Measurements from ENCODE around the gene SFI1.

SFI1 gene

DNA sequence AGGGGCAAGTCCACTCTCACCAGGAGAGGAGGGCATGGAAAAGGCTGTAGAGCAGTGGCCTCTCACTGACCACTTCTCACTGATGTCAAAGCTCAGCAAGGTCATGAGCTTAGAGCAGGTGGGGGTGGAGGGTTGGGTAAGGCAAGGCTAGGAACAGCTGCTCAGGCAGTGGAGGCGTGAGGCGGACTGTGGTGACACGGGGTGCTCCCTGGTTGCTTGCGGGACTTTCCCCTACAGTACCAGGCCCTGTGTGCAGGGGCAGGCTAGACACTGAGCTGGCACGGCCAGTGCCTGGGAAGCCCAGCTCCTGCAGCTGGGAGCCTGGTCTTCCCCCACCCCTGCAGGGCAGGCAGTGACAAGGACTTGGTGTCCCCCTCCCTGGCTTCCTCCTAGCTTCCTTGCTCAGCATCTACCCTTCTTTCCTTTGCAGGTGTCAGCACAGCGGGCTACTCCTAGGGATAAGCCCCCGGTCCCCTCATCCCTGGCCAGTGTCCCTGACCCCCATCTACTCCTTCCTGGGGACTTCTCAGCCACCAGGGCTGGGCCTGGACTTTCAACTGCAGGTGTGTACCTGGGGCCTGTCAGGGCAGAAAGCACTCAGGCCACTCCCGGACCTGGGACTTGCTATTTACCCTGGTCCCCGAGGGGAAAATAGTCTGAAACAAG, 120.1 kb downstream of the SFI1 start:
- FAIRE-seq (no peak), DNase-seq (ENCODE audit: insufficient read length, low spot score) (no peak)
- TF ChIP-seq POLR2A (IDR thresholded peaks at IDR 0.05; ENCODE audit: low read depth, low read length) = no peak

DNA sequence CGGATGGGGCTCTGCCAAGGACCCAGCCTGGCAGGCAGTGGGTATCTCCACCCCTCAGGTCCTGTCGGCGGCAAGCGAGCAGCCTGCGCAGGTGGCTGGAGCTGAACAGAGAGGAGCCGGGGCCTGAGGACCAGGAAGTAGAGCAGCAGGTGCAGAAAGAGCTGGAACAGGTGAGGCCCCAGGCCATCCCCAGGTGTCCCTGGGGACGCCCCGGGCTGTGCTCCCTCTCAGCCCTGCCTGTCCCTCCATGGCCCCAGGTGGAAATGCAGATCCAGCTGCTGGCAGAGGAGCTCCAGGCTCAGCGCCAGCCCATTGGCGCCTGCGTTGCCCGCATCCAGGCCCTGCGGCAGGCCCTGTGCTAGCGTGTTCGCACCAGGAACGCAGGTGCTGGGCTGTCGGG, 121.7 kb downstream of the SFI1 start:
- no peak for TF ChIP-seq POLR2A (IDR thresholded peaks at IDR 0.05; ENCODE audit: low read depth, low read length)
- FAIRE-seq (no peak), DNase-seq (ENCODE audit: insufficient read length, low spot score) (no peak)

DNA sequence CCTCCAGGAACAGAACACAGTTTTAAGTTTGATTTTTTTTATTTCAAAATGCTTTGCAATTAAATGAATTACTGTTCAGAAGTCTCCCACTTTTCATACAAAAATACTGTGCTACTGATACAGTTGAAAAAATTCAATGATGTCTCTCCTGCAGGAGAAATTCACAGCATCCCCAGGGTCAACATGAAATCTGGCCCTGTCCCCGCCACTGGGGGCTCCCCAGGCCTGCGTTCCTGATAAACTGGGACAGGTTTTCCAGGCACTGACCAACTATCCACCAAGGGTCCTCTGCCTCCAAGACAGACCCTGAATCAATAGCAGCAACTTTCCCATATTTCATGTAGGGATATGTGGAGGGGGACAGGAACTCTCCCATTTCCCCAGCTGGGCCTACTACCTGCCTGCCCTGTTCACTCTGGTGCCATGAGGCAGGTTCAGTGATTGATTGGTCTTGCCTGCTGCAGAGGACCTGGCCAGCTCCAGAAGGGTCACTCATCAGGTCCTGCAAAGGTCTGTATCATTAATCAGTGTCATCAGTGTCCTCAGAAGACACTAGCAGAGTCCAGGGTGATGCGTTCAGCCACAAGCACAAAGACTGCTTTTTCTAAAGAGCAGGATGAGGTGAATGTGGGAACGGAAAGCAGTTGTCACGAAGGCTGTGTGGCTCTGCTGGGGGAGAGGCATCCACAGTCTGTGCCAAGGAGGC, 122.3 kb downstream of the SFI1 start:
- no peak for DNase-seq (ENCODE audit: insufficient read length, low spot score)
- no peak for TF ChIP-seq POLR2A (IDR thresholded peaks at IDR 0.05; ENCODE audit: low read depth, low read length)
- no peak for FAIRE-seq

DNA sequence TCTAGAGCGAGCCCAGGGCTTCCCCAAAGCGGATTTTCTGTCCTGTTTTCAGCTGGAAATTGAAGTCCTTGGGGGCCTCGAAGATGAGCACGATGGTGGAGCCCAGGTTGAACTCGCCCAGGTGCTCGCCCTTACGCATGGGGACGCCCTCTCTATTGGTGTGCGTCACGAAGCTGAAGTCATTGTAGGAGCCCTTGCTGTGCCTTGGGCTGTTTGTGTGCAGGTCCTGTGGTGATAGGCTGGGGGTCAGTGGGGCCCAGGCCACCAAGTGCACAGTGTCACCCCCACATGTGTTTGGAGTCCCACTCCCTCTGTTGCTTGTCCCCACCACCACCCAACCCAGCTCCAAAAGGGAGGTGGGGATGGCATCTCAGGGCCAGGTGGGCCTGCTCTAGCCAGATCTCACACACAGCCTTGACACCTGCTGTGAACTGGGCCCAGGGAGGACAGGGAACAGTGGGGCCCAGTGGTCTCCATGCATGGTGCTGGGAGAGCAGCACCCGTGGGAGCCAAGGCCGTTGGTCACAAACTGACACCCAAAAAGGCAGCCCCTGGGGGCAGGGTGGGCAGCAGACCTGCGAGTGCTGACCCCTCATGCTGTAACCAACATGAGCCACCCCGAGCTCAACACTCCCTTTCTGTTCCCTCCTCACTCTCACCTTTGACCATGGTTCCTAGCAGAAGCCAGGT, 123.4 kb downstream of the SFI1 start:
- no peak for DNase-seq (ENCODE audit: insufficient read length, low spot score)
- no peak for TF ChIP-seq POLR2A (IDR thresholded peaks at IDR 0.05; ENCODE audit: low read depth, low read length)
- FAIRE-seq = no peak

DNA sequence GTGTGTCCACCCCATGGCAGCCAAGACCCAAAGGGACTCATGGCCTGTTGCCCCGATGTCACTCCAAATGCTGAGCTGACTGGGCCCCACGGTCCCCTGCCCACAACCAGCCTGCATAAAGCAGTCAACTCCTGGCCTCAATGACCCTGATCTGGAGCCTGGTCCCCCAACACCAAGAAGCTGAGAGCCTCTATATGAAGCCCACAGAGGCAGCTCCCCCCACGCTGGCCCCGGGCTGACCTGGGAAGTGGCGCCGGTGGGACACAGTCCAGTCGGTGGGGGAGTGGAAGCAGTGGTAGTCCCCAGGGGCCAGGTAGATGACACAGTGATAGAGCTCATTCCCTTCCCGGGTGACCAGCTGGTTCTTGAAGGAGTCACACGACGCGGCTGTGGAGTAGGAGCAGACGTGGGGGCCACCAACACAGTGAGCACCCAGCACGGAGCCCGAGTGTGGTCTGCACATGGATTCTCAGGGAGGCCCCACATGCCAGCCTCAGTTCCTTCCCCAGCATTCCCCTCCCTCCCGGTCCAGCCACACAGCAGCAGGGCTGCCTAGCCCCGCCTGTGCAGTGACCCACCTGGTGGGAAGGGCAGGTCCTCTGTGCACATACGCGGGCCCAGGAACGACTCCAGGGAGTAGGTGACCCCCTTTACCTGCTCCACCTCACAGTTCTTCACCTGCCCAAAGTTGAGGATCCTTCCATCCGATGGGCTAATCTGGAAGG, 124.6 kb downstream of the SFI1 start:
- no peak for TF ChIP-seq POLR2A (IDR thresholded peaks at IDR 0.05; ENCODE audit: low read depth, low read length)
- FAIRE-seq (no peak), DNase-seq (ENCODE audit: insufficient read length, low spot score) (no peak)

DNA sequence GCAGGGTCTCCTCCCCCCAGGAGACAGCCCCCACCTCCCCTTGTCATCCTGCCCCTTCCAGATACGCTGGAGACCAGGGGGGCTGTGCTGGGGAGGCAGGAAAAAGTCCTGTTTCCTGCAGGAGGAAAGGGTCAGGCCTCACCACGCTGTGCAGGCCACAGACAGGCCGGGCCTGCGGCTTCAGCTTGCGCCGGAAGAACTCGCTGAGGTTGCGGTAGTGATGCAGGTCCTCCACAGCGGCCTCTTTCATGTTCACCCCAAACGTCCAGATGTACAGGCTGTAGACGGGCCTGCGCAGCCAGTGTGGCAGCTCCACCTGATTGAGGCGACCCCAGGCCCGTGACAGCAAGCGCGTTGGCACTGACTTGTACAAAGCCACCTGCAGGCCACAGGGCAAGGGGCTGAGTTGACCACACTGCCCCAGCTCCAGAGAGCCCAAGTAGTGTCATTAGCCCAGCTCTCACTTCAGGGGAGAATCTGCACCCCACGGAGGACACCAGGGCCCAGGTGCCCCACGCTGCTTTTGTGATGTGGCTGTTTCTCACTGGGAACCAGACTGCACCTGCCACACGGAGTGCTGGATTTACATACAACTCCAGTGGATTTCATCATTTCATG, 125.3 kb downstream of the SFI1 start:
- FAIRE-seq (no peak), DNase-seq (ENCODE audit: insufficient read length, low spot score) (no peak)
- no peak for TF ChIP-seq POLR2A (IDR thresholded peaks at IDR 0.05; ENCODE audit: low read depth, low read length)

DNA sequence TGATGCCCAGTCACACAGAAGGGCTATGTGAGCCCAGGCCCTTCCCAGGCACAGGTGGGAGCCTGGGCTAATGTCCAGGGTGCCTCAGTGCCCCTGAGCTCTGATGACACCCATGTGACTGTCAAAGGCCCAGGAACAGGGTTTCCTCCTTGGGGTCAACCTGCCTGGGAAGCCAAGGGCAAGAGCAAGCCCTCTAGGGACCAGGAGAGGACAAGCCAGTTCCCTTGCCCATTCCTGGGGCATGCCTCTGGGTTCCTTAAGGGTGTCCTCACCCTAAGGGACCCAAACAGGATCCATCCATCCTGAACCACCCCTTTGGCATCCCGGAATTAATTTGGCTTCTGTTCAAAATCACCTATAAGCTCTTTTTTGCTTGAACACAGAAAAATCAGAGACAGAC, 126.6 kb downstream of the SFI1 start:
- no peak for TF ChIP-seq POLR2A (IDR thresholded peaks at IDR 0.05; ENCODE audit: low read depth, low read length)
- no peak for DNase-seq (ENCODE audit: insufficient read length, low spot score)
- FAIRE-seq = no peak

DNA sequence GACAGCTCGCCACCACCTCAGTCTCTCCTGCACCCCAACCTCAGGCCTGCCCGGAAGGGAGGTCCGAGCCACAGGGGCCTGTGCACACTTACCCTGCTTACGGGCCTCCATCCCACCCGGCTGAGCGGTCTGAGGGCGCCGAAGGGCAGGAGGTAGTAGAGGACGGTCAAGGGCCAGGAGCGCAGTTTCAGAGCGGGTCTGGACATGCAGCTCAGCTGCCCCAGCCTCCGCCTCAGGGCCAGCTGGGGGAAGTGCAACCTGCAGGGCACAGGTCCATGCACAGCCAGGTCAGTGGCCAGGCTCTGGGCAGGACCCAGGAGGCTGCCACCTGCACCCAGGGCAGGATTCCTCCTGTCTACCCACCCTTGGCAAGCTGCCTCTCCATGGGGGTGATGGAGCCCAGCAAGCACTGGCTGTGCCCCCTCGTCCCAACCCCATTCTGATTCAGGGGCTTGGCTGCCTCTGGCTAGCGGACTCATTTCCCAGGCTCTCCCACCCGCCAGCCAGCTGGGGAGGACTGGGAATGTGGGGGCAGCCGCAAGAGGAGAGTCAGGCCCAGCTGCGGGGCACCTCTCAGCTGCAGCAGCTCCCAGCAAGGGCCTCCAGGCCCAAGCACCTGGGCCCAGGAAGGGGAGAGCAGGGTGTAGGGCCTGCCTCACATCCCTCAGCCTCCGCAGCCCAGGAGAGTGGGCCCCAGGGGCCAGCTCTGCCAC, 127.4 kb downstream of the SFI1 start:
- FAIRE-seq (no peak), DNase-seq (ENCODE audit: insufficient read length, low spot score) (no peak)
- TF ChIP-seq POLR2A (IDR thresholded peaks at IDR 0.05; ENCODE audit: low read depth, low read length) = no peak

DNA sequence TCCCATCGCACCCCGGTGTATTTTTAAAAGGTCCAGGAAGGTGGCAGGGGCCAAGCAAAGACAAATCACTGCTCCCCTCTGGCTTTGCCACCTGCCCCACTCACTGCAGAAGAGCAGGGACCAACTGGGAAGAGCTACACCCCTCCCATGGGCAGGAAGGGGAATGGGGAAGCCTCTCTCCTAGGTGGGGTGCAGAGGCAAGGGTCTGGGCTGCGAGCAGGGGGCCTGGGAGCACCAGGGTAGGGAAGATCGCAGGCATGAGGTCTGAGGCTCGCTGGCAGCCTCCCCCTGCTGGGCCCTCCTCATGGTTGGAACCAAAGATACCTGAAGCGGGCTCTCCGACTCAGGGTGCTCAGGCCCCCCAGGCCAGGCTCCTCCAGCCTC, 128.9 kb downstream of the SFI1 start:
- no peak for TF ChIP-seq POLR2A (IDR thresholded peaks at IDR 0.05; ENCODE audit: low read depth, low read length)
- FAIRE-seq (no peak), DNase-seq (ENCODE audit: insufficient read length, low spot score) (no peak)

DNA sequence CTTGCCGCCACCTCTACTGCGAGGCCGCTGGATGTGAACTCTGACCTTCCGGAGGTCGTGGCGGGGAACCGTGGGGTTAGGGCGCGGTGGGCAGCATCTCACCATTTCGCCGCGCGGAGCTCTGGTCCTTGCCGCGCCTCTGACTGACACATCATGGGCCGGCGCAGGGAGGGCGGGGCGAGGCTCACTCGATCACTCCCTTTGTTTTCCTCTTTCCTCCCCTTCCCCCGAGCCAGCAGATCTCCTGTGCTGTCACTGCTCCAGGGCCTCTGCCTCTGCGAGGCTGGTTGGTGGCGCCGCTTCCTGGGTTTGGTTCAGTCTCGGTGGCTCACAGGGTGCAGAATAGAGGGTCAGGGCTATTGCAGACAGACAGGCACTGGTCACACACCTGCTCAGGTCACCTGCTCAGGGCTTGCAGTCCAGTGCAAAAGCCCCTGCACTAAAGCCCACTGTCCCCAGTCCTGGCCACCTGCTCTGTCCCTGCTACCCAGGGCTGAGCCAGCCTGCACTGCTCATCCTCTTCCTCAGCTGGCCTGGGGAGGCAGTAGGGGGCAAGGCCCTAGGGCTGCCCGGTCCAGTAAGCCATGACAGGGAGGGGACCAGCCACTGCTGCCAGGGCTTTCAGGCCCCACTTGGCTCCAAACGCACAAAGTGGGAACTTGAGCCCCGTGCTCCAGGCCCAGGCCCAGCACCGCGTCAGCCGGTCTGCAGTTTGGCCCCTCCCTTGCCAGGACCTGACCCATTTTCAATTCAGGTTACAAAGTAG, 129.5 kb downstream of the SFI1 start:
- no peak for DNase-seq (ENCODE audit: insufficient read length, low spot score)
- no peak for FAIRE-seq
- no peak for TF ChIP-seq POLR2A (IDR thresholded peaks at IDR 0.05; ENCODE audit: low read depth, low read length)

DNA sequence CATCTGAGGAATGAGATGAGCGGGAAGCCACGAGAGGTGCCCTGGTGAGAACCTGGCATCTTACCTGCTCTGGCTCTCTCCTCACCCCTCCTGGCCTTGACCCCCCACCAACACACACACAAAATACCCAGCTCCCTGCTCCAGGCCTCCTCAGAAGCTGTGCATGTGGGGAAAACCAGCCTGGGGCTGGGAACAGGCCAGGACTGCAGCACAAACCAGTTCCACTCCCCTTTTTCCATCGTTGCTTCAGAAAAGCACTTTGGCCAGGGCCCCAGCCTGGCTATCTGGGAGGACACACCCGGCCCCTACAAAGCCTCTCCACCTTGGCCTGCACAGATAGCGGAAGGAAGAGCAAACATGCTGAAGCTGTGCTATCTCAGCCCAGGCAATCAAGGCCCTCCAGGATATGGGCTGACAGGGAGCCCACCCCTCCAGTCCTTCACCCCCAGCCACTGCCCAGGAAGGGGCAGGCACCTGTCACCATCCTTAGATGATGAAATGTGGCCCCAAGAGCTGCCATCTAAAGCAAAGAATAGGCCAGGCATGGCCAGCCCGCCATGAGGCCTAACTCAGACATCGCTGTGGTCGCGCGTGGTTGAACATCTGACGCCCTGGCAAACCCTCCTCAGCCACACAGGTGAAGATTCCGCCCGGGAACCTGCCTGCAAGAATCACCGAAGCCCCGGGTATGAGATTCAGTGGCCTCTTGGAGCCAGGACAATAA, 130.3 kb downstream of the SFI1 start:
- DNase-seq (ENCODE audit: insufficient read length, low spot score) (no peak), FAIRE-seq (no peak)
- no peak for TF ChIP-seq POLR2A (IDR thresholded peaks at IDR 0.05; ENCODE audit: low read depth, low read length)

DNA sequence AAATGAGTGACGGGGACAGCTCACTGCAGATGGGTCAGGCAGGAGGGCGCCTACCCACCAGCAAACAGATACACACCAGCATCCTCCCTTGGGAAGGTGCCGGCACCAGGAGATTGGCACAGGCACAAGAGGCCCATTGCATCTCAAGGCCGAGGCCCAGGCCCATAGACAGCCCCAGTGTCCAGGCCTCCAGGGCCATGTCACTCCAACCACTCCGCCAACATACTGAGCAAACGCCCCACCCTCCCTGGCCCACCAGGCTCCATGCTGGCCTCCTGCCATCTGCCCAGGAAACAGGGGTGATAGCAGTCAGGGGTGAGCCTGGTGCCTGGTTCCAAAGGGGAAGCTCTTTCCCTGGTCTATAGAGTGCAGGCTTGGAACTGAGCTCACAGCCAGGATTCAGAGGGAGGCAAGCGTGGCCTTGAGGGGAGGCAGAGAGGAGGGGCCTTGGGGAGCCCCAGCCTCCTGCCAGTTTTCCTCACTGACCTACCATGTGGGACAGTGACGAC, 130.9 kb downstream of the SFI1 start:
- FAIRE-seq (no peak), DNase-seq (ENCODE audit: insufficient read length, low spot score) (no peak)
- TF ChIP-seq POLR2A (IDR thresholded peaks at IDR 0.05; ENCODE audit: low read depth, low read length) = no peak

Measured in H54 (cell line).